H1 (cell line): Measurements from ENCODE around the gene UMODL1. TPM values are rescaled to one million over a fixed set of nuclear protein-coding genes. Genes with fewer than 3 reads are reported as not detected.

Experiments
- CTCF ChIA-PET: fragments of 300-600 bp; sonication (Branson Sonifier 250); formaldehyde crosslinking; loops from one replicate; lab custom pipeline; 2021; ENCODE audit not compliant: partially characterized antibody; lab: Charles Lee
- POLR2A ChIA-PET: fragments of 300-600 bp; sonication (Branson Sonifier 250); formaldehyde crosslinking; loops from one replicate; lab custom pipeline; 2021; ENCODE audit warnings: inconsistent platforms; ENCODE audit not compliant: partially characterized antibody; lab: Charles Lee
- DNase-seq, 2 experiments: peaks; one replicate each; pipeline versions ENCODE4 v3.0.0 to v3.0.0-alpha.2; 2010 to 2022; ENCODE audit warnings: low spot score in 2 of 2, low read depth in 1 of 2, mixed read lengths in 1 of 2
- FAIRE-seq: peaks from 2 replicates; lab custom pipeline; 2011; peaks lifted over from hg19 to GRCh38; lab: Jason Lieb, UNC
- H2AFZ ChIP-seq: 2 replicates; pipeline ENCODE4 v1.8.1; 2012; ENCODE audit warnings: low read length, inconsistent platforms
- H2AK5ac ChIP-seq: 2 replicates; pipeline ENCODE4 v1.6.1; 2013; ENCODE audit warnings: low read depth, low read length
- H2BK120ac ChIP-seq: replicated peaks from 2 replicates; pipeline ENCODE3; 2013; ENCODE audit warnings: low read depth, low read length, inconsistent platforms
- H2BK12ac ChIP-seq: 2 replicates; pipeline ENCODE4 v1.6.1; 2013; ENCODE audit warnings: low read depth, low read length
- H2BK15ac ChIP-seq: 2 replicates; pipeline ENCODE4 v1.6.1; 2013; ENCODE audit warnings: low read length
- H2BK20ac ChIP-seq: 2 replicates; pipeline ENCODE4 v1.6.1; 2013; ENCODE audit warnings: low read length
- H2BK5ac ChIP-seq: 2 replicates; pipeline ENCODE4 v1.6.1; 2013; ENCODE audit warnings: low read depth, low read length
- H3K14ac ChIP-seq: 2 replicates; pipeline ENCODE4 v1.6.1; 2013; ENCODE audit warnings: inconsistent platforms; ENCODE audit not compliant: insufficient read length
- H3K18ac ChIP-seq: 2 replicates; pipeline ENCODE4 v1.6.1; 2013; ENCODE audit warnings: low read length; ENCODE audit errors: extremely low read depth
- H3K23ac ChIP-seq: 2 replicates; pipeline ENCODE4 v1.6.1; 2013; ENCODE audit warnings: inconsistent platforms; ENCODE audit not compliant: insufficient read length
- H3K23me2 ChIP-seq: 2 replicates; pipeline ENCODE4 v1.6.1; 2013; ENCODE audit warnings: low read depth, low read length
- H3K27ac ChIP-seq: 2 replicates; pipeline ENCODE4 v1.6.1; 2011; ENCODE audit warnings: low read depth, low read length, inconsistent platforms
- H3K27me3 ChIP-seq, 4 experiments: replicated peaks in 1 of 4; 1 replicate in 1 of 4; 2 replicates in 3 of 4; pipeline versions ENCODE4 v1.6.1 to v1.8.1; 2011 to 2013; ENCODE audit warnings: low read length in 3 of 4, mild to moderate bottlenecking in 3 of 4, inconsistent platforms in 2 of 4, mixed read lengths in 2 of 4, moderate library complexity in 1 of 4; ENCODE audit not compliant: control insufficient read depth in 3 of 4, insufficient read depth in 3 of 4; ENCODE audit errors: extremely low read depth in 1 of 4
- H3K36me3 ChIP-seq, 4 experiments: 2 replicates each; pipeline versions ENCODE4 v1.6.1 to v1.8.1; 2011 to 2013; ENCODE audit warnings: mild to moderate bottlenecking in 4 of 4, low read length in 3 of 4, moderate library complexity in 2 of 4, control low read depth in 1 of 4, inconsistent platforms in 1 of 4; ENCODE audit not compliant: insufficient read depth in 4 of 4, control insufficient read depth in 2 of 4
- H3K4ac ChIP-seq: replicated peaks from 2 replicates; pipeline ENCODE3; 2013; ENCODE audit warnings: low read length, low read depth, mixed read lengths, inconsistent platforms; ENCODE audit not compliant: insufficient read length
- H3K4me1 ChIP-seq, 4 experiments: replicated peaks in 1 of 4; 1 replicate in 1 of 4; 2 replicates in 3 of 4; pipeline versions ENCODE4 v1.6.1 to v1.8.1; 2011 to 2013; ENCODE audit warnings: low read length in 3 of 4, inconsistent platforms in 2 of 4, mixed read lengths in 1 of 4; ENCODE audit not compliant: insufficient read depth in 4 of 4, control insufficient read depth in 3 of 4
- H3K4me2 ChIP-seq, 2 experiments: 2 replicates each; pipeline versions ENCODE4 v1.6.1 to v1.8.1; 2011 to 2013; ENCODE audit warnings: low read depth in 2 of 2, low read length in 2 of 2, control low read depth in 1 of 2, inconsistent platforms in 1 of 2, mild to moderate bottlenecking in 1 of 2; ENCODE audit not compliant: insufficient read depth in 1 of 2
- H3K4me3 ChIP-seq, 4 experiments: fragments of 200-600, 300-600 bp in 1 of 4; sonication (generic), shearing (Covaris generic), sonication (Bioruptor Twin) in 1 of 4; 2 replicates each; pipeline versions ENCODE4 v1.5.1 to v1.8.1; 2011 to 2016; ENCODE audit warnings: low read length in 4 of 4, low read depth in 3 of 4, control low read depth in 2 of 4, inconsistent platforms in 2 of 4, mild to moderate bottlenecking in 2 of 4, mixed read lengths in 1 of 4, moderate library complexity in 1 of 4; ENCODE audit not compliant: insufficient read depth in 2 of 4; ENCODE audit errors: extremely low read depth in 1 of 4
- H3K56ac ChIP-seq: replicated peaks from 2 replicates; pipeline ENCODE3; 2013; ENCODE audit warnings: low read depth, mild to moderate bottlenecking, mixed read lengths, low read length, inconsistent platforms; ENCODE audit not compliant: insufficient read length
- H3K79me1 ChIP-seq: 2 replicates; pipeline ENCODE4 v1.6.1; 2013; ENCODE audit warnings: low read depth, low read length, control low read depth
- H3K79me2 ChIP-seq, 2 experiments: 2 replicates each; pipeline versions ENCODE4 v1.6.1 to v1.8.1; 2012 to 2013; ENCODE audit warnings: low read length in 2 of 2, mild to moderate bottlenecking in 2 of 2, inconsistent platforms in 1 of 2; ENCODE audit not compliant: insufficient read depth in 2 of 2, control insufficient read depth in 1 of 2
- H3K9ac ChIP-seq, 4 experiments: replicated peaks in 1 of 4; 1 replicate in 1 of 4; 2 replicates in 3 of 4; pipeline versions ENCODE4 v1.6.1 to v1.8.1; 2011 to 2013; ENCODE audit warnings: low read depth in 3 of 4, low read length in 3 of 4, control low read depth in 2 of 4, mild to moderate bottlenecking in 2 of 4, moderate library complexity in 2 of 4, inconsistent platforms in 1 of 4; ENCODE audit errors: extremely low read depth in 1 of 4
- H3K9me3 ChIP-seq, 2 experiments: 2 replicates each; pipeline versions ENCODE4 v1.6.1 to v1.8.1; 2012 to 2013; ENCODE audit warnings: mild to moderate bottlenecking in 2 of 2, moderate library complexity in 2 of 2, control low read depth in 1 of 2, inconsistent platforms in 1 of 2, low read depth in 1 of 2, low read length in 1 of 2, mixed read lengths in 1 of 2; ENCODE audit not compliant: insufficient read depth in 2 of 2
- H4K20me1 ChIP-seq, 2 experiments: replicated peaks in 1 of 2; 2 replicates each; pipeline versions ENCODE3 to v1.8.1; 2011 to 2013; ENCODE audit warnings: inconsistent platforms in 2 of 2, low read length in 2 of 2, mild to moderate bottlenecking in 1 of 2; ENCODE audit not compliant: insufficient read depth in 2 of 2, control insufficient read depth in 1 of 2
- H4K5ac ChIP-seq: 2 replicates; pipeline ENCODE4 v1.6.1; 2013; ENCODE audit warnings: low read length, low read depth, mixed read lengths, inconsistent platforms; ENCODE audit not compliant: insufficient read length
- H4K8ac ChIP-seq: 2 replicates; pipeline ENCODE4 v1.8.0; 2013; ENCODE audit warnings: mild to moderate bottlenecking, moderate library complexity, low read length, inconsistent platforms; ENCODE audit not compliant: insufficient read depth; ENCODE audit errors: extremely low read depth
- H4K91ac ChIP-seq: replicated peaks from 2 replicates; pipeline ENCODE3; 2013; ENCODE audit warnings: low read length, mixed read lengths, inconsistent platforms; ENCODE audit not compliant: insufficient read length
- CREB1 ChIP-seq: IDR thresholded peaks from 2 replicates; pipeline ENCODE4 v1.6.1; 2012; ENCODE audit warnings: inconsistent platforms
- GABPA ChIP-seq: IDR thresholded peaks from 2 replicates; pipeline ENCODE4 v1.6.1; 2011; ENCODE audit warnings: mild to moderate bottlenecking, low read length, moderate library complexity, borderline replicate concordance; ENCODE audit not compliant: insufficient read depth
- JUN ChIP-seq: IDR thresholded peaks from 2 replicates; pipeline ENCODE4 v1.6.1; 2011; ENCODE audit warnings: low read depth, mild to moderate bottlenecking, improper control_type of control experiment, low read length
- JUND ChIP-seq: IDR thresholded peaks from 2 replicates; pipeline ENCODE4 v1.6.1; 2011; ENCODE audit warnings: mild to moderate bottlenecking, improper control_type of control experiment, low read length
- KDM4A ChIP-seq: IDR thresholded peaks from one replicate; pipeline ENCODE4 v1.7.1; 2012; ENCODE audit warnings: low read depth, mild to moderate bottlenecking, moderate library complexity, low read length, inconsistent platforms; ENCODE audit not compliant: severe bottlenecking
- RFX5 ChIP-seq: IDR thresholded peaks from 2 replicates; pipeline ENCODE4 v1.6.1; 2011; ENCODE audit warnings: low read depth, low read length, improper control_type of control experiment, borderline replicate concordance
- SAP30 ChIP-seq: fragments of 300-600 bp; sonication (generic); IDR thresholded peaks from 2 replicates; pipeline ENCODE4 v1.7.1; 2012; ENCODE audit warnings: low read length, moderate library complexity, mild to moderate bottlenecking, inconsistent platforms; ENCODE audit not compliant: insufficient read depth, insufficient replicate concordance
- SP1 ChIP-seq: IDR thresholded peaks from 2 replicates; pipeline ENCODE4 v1.6.1; 2011; ENCODE audit warnings: low read depth, low read length
- SP2 ChIP-seq: IDR thresholded peaks from 2 replicates; pipeline ENCODE4 v1.6.1; 2012; ENCODE audit warnings: mild to moderate bottlenecking, low read length, inconsistent platforms
- SRF ChIP-seq: IDR thresholded peaks from 2 replicates; pipeline ENCODE4 v1.6.1; 2011; ENCODE audit warnings: mild to moderate bottlenecking, low read depth, low read length, moderate library complexity
- YY1 ChIP-seq: IDR thresholded peaks from 2 replicates; pipeline ENCODE4 v1.6.1; 2011; ENCODE audit warnings: low read depth, mild to moderate bottlenecking, low read length
- WGBS, 2 experiments: shearing (Covaris generic) in 1 of 2; methylation state at CpG; one replicate each; pipeline versions ENCODE4 v1.1.6 to v1.1.7; 2013 to 2015; ENCODE audit warnings: low lambda C conversion rate in 2 of 2, mixed read lengths in 2 of 2, inconsistent platforms in 1 of 2, low coverage in 1 of 2, missing lambda C conversion rate in 1 of 2; ENCODE audit not compliant: insufficient replicate concordance in 2 of 2, insufficient coverage in 1 of 2, insufficient read length in 1 of 2; ENCODE audit errors: extremely low coverage in 1 of 2, missing lambda C conversion rate in 1 of 2; 5-methylcytosine and 5-hydroxymethylcytosine counted together
- polyA plus RNA-seq, 7 experiments: library from polyadenylated mRNA; depleted of rRNA in 3 of 7; stranded (reverse) in 5 of 7; unstranded in 2 of 7; fragments of >200 nt in 5 of 7; fragments of 200-250 nt in 2 of 7; gene quantifications; 1 replicate in 5 of 7; 2 replicates in 1 of 7; 4 replicates in 1 of 7; pipeline versions ENCODE4 v1.2.1 to v1.2.3, GENCODE V29; 2011 to 2013; ENCODE audit warnings: missing spikeins in 2 of 7, mixed read lengths in 2 of 7
- total RNA-seq: library from RNA; stranded (reverse); fragmentation: NEBNext Ultra II Directional; extraction: Animal tissue kit (Norgen Biotek cat#: 25700); gene quantifications from 2 replicates; pipeline ENCODE4 v1.2.1, GENCODE V29; 2021
- TF ChIP-seq, protein P1 (sequence below): IDR thresholded peaks from 2 replicates; pipeline ENCODE4 v1.6.1; 2011; ENCODE audit warnings: low read depth, mild to moderate bottlenecking, low read length; ENCODE audit not compliant: insufficient read depth
- TF ChIP-seq, protein P2 (sequence below): IDR thresholded peaks from 2 replicates; pipeline ENCODE4 v1.6.1; 2012; ENCODE audit warnings: low read length, inconsistent platforms

Gene UMODL1
- total and polyA plus RNA-seq, 2 of the 8 experiments (the other 6 are each of a cell fraction or from before 2014, with no cell fraction given), result not detected

DNA sequence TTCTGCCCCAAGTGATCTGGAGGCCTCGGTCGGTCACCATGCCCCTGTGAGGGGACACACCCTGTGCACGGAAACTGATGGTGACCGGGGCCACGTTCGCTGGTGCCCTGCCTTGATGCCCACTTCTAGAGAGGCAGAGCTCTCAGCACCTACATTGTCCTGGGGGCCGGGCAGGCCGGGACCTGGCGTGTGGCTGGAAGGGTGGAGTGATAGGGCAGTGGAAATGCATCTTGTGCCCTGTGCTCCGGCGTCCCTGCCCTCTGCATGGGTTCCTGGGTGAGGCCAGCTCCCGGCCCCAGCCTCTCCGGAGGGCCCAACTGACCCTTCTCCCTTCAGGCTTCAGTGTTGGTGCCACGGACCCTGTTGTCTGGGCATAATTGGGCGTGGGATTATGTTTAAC, 11.0 kb upstream of the UMODL1 start:
- Histone ChIP-seq H2AK5ac (no peak overlapping the region), H4K20me1 (no peaks in the 10 kb centered on the region), H2BK5ac (no peak overlapping the region), H2BK15ac (no peak overlapping the region), H3K18ac (no peak overlapping the region; the same call in 1 of the 2 replicates), H3K27ac (no peak overlapping the region), H4K8ac (no peak overlapping the region; the same call in 1 of the 2 replicates), H3K4me1 (peaks cover 0 to 24% (median 15%) of the 10 kb centered on the region in 4 experiments; a peak in 5 of 7 replicates), H3K4me2 (no peak overlapping the region), H3K79me1 (no peaks in the 10 kb centered on the region), H3K4ac (no peak overlapping the region), H2BK20ac (no peak overlapping the region), H3K79me2 (no peaks in the 10 kb centered on the region), H3K36me3 (no peaks in the 10 kb centered on the region), H2BK12ac (no peak overlapping the region), H3K14ac (no peak overlapping the region), H3K23ac (no peak overlapping the region), H3K56ac (no peak overlapping the region), H3K4me3 (no peak overlapping the region), H3K9ac (no peak overlapping the region), H2BK120ac (no peak overlapping the region), H3K27me3 (peaks cover 0 to 2% (median 0%) of the 10 kb centered on the region in 4 experiments; a peak in 1 of 7 replicates), H4K91ac (no peak overlapping the region), H3K9me3 (no peaks in the 10 kb centered on the region), H4K5ac (no peak overlapping the region), H3K23me2 (no peaks in the 10 kb centered on the region), H2AFZ (no peak overlapping the region)
- CTCF ChIA-PET, result no interaction called here
- no peak for DNase-seq
- FAIRE-seq, result no peak
- POLR2A ChIA-PET, result no interaction called here
- 95% methylated on average over 12 of the region's 15 CpGs; no CpG with 5 or more reads in 1 of the 2 experiments for WGBS, 2 experiments
- TF ChIP-seq, protein P1, sequence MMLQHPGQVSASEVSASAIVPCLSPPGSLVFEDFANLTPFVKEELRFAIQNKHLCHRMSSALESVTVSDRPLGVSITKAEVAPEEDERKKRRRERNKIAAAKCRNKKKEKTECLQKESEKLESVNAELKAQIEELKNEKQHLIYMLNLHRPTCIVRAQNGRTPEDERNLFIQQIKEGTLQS, result no peak
- TF ChIP-seq RFX5 (no peak), JUND (no peak), GABPA (no peak), CREB1 (no peak), SRF (no peak), SP2 (no peak), SP1 (no peak), KDM4A (no peak), YY1 (no peak), SAP30 (no peak), JUN (no peak)
- TF ChIP-seq, protein P2, sequence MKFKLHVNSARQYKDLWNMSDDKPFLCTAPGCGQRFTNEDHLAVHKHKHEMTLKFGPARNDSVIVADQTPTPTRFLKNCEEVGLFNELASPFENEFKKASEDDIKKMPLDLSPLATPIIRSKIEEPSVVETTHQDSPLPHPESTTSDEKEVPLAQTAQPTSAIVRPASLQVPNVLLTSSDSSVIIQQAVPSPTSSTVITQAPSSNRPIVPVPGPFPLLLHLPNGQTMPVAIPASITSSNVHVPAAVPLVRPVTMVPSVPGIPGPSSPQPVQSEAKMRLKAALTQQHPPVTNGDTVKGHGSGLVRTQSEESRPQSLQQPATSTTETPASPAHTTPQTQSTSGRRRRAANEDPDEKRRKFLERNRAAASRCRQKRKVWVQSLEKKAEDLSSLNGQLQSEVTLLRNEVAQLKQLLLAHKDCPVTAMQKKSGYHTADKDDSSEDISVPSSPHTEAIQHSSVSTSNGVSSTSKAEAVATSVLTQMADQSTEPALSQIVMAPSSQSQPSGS, result no peak
